K562 (cell line): ENCODE data around the gene SHF. TPM values are rescaled to one million over a fixed set of nuclear protein-coding genes. Genes with fewer than 3 reads are reported as not detected.

ENCODE experiments used
- C11orf30 ChIP-seq: fragments of 450-650 bp; IDR thresholded peaks from 2 replicates; pipeline ENCODE4 v1.6.1; 2016; ENCODE audit warnings: low read depth, mild to moderate bottlenecking
- CBX3 ChIP-seq, 2 experiments: IDR thresholded peaks; 1 replicate in 1 of 2; 2 replicates in 1 of 2; pipeline ENCODE4 v1.6.1; 2012; ENCODE audit warnings: inconsistent platforms in 2 of 2, low read length in 2 of 2, borderline replicate concordance in 1 of 2, control low read depth in 1 of 2
- CREBBP ChIP-seq: IDR thresholded peaks from one replicate; pipeline ENCODE4 v1.6.1; 2012; ENCODE audit warnings: low read depth, mild to moderate bottlenecking, control low read depth, inconsistent platforms, low read length
- DPF2 ChIP-seq: fragments of 450-650 bp; IDR thresholded peaks from 2 replicates; pipeline ENCODE4 v1.6.1; 2016
- ESRRB ChIP-seq: fragments of 250-450 bp; sonication (Bioruptor Pico); IDR thresholded peaks from 2 replicates; pipeline ENCODE4 v1.5.0; 2020; ENCODE audit warnings: mild to moderate bottlenecking, moderate library complexity, borderline replicate concordance
- FOXA1 ChIP-seq: fragments of 450-650 bp; IDR thresholded peaks from 2 replicates; pipeline ENCODE4 v1.6.1; 2016; ENCODE audit warnings: mild to moderate bottlenecking, borderline replicate concordance
- FOXA3 ChIP-seq, 2 experiments: fragments of 450-650 bp in 1 of 2; sonication (generic) in 1 of 2; formaldehyde crosslinking; IDR thresholded peaks in 1 of 2; conservative IDR thresholded peaks in 1 of 2; 2 replicates each; pipeline versions ENCODE4 v1.4.0 to v1.8.0; 2020 to 2022; ENCODE audit warnings: mild to moderate bottlenecking in 2 of 2, missing genetic modification reagents in 1 of 2
- HDAC2 ChIP-seq: fragments of 450-650 bp; IDR thresholded peaks from 2 replicates; pipeline ENCODE4 v1.6.1; 2016; ENCODE audit warnings: mild to moderate bottlenecking
- ILK ChIP-seq: fragments of 450-650 bp; IDR thresholded peaks from 2 replicates; pipeline ENCODE4 v1.6.1; 2016; ENCODE audit warnings: missing genetic modification characterization, low read depth, mild to moderate bottlenecking, missing compliant biosample characterization, moderate library complexity, borderline replicate concordance
- JUND ChIP-seq, 2 experiments: IDR thresholded peaks; 2 replicates in 1 of 2; 3 replicates in 1 of 2; pipeline ENCODE4 v1.6.1; 2011; ENCODE audit warnings: borderline replicate concordance in 2 of 2, low read depth in 2 of 2, low read length in 2 of 2, improper control_type of control experiment in 1 of 2, missing biosample characterization in 1 of 2, missing genetic modification characterization in 1 of 2, missing genetic modification reagents in 1 of 2
- PRMT5 ChIP-seq: sonication (generic); formaldehyde crosslinking; IDR thresholded peaks from 2 replicates; pipeline ENCODE4 v1.5.0; 2020; ENCODE audit warnings: missing genetic modification reagents
- RUNX1 ChIP-seq: sonication (generic); IDR thresholded peaks from 2 replicates; pipeline ENCODE4 v1.6.1; 2016; ENCODE audit warnings: antibody characterized with exemption, low read depth
- SMARCA5 ChIP-seq: fragments of 450-650 bp; IDR thresholded peaks from 2 replicates; pipeline ENCODE4 v1.6.1; 2016
- TAF1 ChIP-seq: IDR thresholded peaks from 2 replicates; pipeline ENCODE4 v1.6.1; 2011; ENCODE audit warnings: mild to moderate bottlenecking, low read length, moderate library complexity; ENCODE audit not compliant: insufficient read depth, control insufficient read depth, severe bottlenecking; ENCODE audit errors: extremely low read depth
- TCF3 ChIP-seq: sonication (generic); formaldehyde crosslinking; IDR thresholded peaks from 2 replicates; pipeline ENCODE4 v1.4.0; 2020; ENCODE audit warnings: mild to moderate bottlenecking, missing genetic modification reagents
- polyA plus RNA-seq, 8 experiments: library from polyadenylated mRNA; depleted of rRNA in 4 of 8; stranded (reverse) in 5 of 8; unstranded in 3 of 8; fragments of >200 nt; fragmentation: Nextera tagmentation in 2 of 8; fragmentation: Illumina TruSeq in 1 of 8; extraction: Ambion mirVana in 2 of 8; extraction: Trizol in 1 of 8; gene quantifications; 2 replicates each; pipeline versions ENCODE4 v1.2.1 to v1.2.3, GENCODE V29; 2011 to 2014; ENCODE audit warnings: inconsistent platforms in 1 of 8, missing spikeins in 1 of 8
- total RNA-seq, 7 experiments: library from RNA; depleted of rRNA in 6 of 7; stranded (reverse); fragments of >200 nt in 6 of 7; fragmentation: Illumina TruSeq in 2 of 7; extraction: Trizol in 2 of 7; gene quantifications; 2 replicates each; pipeline versions ENCODE4 v1.2.1 to v1.2.3, GENCODE V29; 2011 to 2021; ENCODE audit warnings: low replicate concordance in 1 of 7
- TF ChIP-seq, protein P1 (sequence below), 2 experiments: fragments of 450-650 bp; conservative IDR thresholded peaks; 2 replicates each; pipeline ENCODE4 v1.6.1; 2017; ENCODE audit warnings: mild to moderate bottlenecking in 2 of 2, moderate library complexity in 2 of 2
- TF ChIP-seq, protein P2 (sequence below): fragments of 450-650 bp; conservative IDR thresholded peaks from 2 replicates; pipeline ENCODE4 v1.6.1; 2016; ENCODE audit warnings: missing genetic modification characterization, low read depth, mild to moderate bottlenecking, missing compliant biosample characterization, moderate library complexity
- TF ChIP-seq, protein P3 (sequence below): IDR thresholded peaks from 3 replicates; pipeline ENCODE4 v1.6.1; 2011; ENCODE audit warnings: borderline replicate concordance, mild to moderate bottlenecking, moderate library complexity; ENCODE audit not compliant: insufficient read length; ENCODE audit errors: extremely low read depth
- TF ChIP-seq, protein P4 (sequence below): fragments of 450-650 bp; IDR thresholded peaks from 2 replicates; pipeline ENCODE4 v1.6.1; 2018; ENCODE audit warnings: mild to moderate bottlenecking, low read depth; ENCODE audit not compliant: partially characterized antibody

Gene SHF
- total and polyA plus RNA-seq, 9 of the 15 experiments (the other 6 are each of a cell fraction or from before 2014, with no cell fraction given) = 0.51 to 2.2 (median 0.85) TPM; not detected in 2

DNA sequence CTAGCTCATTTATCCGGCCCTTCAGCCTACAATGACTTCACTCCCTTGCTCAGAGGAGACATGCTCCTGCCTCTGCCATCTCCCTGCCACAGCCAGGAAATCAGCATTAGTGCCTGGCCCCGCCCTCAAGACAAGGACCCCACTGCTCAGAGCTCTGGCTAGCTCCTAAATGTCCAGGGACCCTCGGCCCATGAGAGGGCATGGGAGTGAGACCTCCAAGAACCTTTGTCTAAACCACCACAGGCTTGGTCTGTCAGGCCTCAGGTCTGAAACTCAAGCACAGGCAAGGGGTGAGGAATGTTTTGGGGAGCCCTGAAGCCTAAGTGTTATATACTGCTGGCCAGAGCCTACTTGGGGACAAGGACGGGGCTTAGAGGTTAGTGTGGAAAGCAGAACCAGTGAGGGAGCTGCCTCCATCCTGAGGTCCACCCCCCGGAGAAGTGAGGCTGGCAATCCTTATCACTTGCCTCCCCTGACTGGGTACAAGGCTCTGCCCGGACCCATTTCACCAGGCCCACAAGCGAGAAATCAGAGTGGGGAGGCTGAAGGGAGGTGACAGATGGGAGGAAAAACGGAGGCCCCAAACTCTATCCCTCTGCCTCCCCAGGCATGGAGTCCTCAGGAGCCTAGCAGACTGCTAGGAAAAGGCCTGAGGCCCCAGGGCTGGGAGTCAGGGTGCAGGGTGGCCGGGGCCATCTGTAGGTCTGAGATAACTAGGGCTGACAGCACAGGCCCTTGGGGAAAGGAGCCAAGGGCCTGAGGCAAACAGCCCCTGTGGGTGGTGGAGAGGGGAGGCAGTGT lies 18.8 kb downstream of the SHF start (continued):
- TF ChIP-seq, protein P1, sequence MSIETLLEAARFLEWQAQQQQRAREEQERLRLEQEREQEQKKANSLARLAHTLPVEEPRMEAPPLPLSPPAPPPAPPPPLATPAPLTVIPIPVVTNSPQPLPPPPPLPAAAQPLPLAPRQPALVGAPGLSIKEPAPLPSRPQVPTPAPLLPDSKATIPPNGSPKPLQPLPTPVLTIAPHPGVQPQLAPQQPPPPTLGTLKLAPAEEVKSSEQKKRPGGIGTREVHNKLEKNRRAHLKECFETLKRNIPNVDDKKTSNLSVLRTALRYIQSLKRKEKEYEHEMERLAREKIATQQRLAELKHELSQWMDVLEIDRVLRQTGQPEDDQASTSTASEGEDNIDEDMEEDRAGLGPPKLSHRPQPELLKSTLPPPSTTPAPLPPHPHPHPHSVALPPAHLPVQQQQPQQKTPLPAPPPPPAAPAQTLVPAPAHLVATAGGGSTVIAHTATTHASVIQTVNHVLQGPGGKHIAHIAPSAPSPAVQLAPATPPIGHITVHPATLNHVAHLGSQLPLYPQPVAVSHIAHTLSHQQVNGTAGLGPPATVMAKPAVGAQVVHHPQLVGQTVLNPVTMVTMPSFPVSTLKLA (conservative IDR thresholded peaks at IDR 0.05) = 0 out of 4 replicates have a peak, but pooled peaks of 1 of the 2 experiments have one; percentile 24
- peak; percentile 83 for TF ChIP-seq TCF3 (CRISPR knock-in tag)
- TF ChIP-seq DPF2 = peak; percentile 77
- no peak for TF ChIP-seq RUNX1
- TF ChIP-seq FOXA3 (CRISPR knock-in tag; conservative IDR thresholded peaks at IDR 0.05 in 1 of 2, IDR thresholded peaks at IDR 0.05 in 1 of 2) = no peak
- 0 out of 3 replicates have a peak, but pooled peaks of 1 of the 2 experiments have one; percentile 12 for TF ChIP-seq CBX3 (IDR thresholded peaks at IDR 0.05; ENCODE audit: borderline replicate concordance in 1 of 2, low read length in 2 of 2)
- TF ChIP-seq, protein P2, sequence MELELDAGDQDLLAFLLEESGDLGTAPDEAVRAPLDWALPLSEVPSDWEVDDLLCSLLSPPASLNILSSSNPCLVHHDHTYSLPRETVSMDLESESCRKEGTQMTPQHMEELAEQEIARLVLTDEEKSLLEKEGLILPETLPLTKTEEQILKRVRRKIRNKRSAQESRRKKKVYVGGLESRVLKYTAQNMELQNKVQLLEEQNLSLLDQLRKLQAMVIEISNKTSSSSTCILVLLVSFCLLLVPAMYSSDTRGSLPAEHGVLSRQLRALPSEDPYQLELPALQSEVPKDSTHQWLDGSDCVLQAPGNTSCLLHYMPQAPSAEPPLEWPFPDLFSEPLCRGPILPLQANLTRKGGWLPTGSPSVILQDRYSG (tag) = 0 out of 2 replicates have a peak, but pooled peaks have one; percentile 42
- TF ChIP-seq, protein P3, sequence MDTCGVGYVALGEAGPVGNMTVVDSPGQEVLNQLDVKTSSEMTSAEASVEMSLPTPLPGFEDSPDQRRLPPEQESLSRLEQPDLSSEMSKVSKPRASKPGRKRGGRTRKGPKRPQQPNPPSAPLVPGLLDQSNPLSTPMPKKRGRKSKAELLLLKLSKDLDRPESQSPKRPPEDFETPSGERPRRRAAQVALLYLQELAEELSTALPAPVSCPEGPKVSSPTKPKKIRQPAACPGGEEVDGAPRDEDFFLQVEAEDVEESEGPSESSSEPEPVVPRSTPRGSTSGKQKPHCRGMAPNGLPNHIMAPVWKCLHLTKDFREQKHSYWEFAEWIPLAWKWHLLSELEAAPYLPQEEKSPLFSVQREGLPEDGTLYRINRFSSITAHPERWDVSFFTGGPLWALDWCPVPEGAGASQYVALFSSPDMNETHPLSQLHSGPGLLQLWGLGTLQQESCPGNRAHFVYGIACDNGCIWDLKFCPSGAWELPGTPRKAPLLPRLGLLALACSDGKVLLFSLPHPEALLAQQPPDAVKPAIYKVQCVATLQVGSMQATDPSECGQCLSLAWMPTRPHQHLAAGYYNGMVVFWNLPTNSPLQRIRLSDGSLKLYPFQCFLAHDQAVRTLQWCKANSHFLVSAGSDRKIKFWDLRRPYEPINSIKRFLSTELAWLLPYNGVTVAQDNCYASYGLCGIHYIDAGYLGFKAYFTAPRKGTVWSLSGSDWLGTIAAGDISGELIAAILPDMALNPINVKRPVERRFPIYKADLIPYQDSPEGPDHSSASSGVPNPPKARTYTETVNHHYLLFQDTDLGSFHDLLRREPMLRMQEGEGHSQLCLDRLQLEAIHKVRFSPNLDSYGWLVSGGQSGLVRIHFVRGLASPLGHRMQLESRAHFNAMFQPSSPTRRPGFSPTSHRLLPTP = no peak
- peak; percentile 33 for TF ChIP-seq TAF1
- no peak for TF ChIP-seq SMARCA5
- TF ChIP-seq JUND (IDR thresholded peaks at IDR 0.05; ENCODE audit: borderline replicate concordance, low read depth, low read length) = peak; percentile 12; the same call in 1 of the 2 replicates
- TF ChIP-seq JUND (tag; IDR thresholded peaks at IDR 0.05; ENCODE audit: borderline replicate concordance, low read depth, low read length) = no peak
- TF ChIP-seq, protein P4, sequence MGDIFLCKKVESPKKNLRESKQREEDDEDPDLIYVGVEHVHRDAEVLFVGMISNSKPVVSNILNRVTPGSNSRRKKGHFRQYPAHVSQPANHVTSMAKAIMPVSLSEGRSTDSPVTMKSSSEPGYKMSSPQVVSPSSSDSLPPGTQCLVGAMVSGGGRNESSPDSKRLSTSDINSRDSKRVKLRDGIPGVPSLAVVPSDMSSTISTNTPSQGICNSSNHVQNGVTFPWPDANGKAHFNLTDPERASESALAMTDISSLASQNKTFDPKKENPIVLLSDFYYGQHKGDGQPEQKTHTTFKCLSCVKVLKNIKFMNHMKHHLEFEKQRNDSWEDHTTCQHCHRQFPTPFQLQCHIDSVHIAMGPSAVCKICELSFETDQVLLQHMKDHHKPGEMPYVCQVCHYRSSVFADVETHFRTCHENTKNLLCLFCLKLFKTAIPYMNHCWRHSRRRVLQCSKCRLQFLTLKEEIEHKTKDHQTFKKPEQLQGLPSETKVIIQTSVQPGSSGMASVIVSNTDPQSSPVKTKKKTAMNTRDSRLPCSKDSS = no peak
- no peak for TF ChIP-seq ILK (tag)
- no peak for TF ChIP-seq PRMT5 (CRISPR knock-in tag)
- TF ChIP-seq C11orf30 = no peak
- TF ChIP-seq ESRRB (CRISPR knock-in tag) = no peak
- TF ChIP-seq CREBBP = no peak
- TF ChIP-seq HDAC2 = 0 out of 2 replicates have a peak, but pooled peaks have one; percentile 42
- TF ChIP-seq FOXA1 = no peak
